RWPE1 (cell line): Measurements from ENCODE around the gene SLC1A2.

Experiments
- CTCF ChIA-PET: fragments of 350-600 bp; sonication (Branson Sonifier 250); formaldehyde crosslinking; extraction: SDS; loops from one replicate; lab custom pipeline; 2021; lab: Yijun Ruan, JAX
- POLR2A ChIA-PET: fragments of 400-600 bp; formaldehyde crosslinking; extraction: SDS; loops from one replicate; lab custom pipeline; 2020; ENCODE audit warnings: antibody characterized with exemption; ENCODE audit not compliant: low non-redundant PET; lab: Yijun Ruan, JAX
- DNase-seq: peaks from one replicate; pipeline ENCODE4 v3.0.0; 2012; ENCODE audit warnings: low spot score
- H3K27ac ChIP-seq: fragments of 450-650 bp; 2 replicates; pipeline ENCODE4 v1.5.1; 2017
- CTCF ChIP-seq: fragments of 450-650 bp; conservative IDR thresholded peaks from 2 replicates; pipeline ENCODE4 v1.5.1; 2017; ENCODE audit warnings: low read depth, mild to moderate bottlenecking

Gene SLC1A2

GRCh38 chr11:35383953-35384352 lies 35.4 kb downstream of the SLC1A2 start:
- ChIA-PET CTCF (no interaction called here), POLR2A (no interaction called here)
- TF ChIP-seq CTCF: no peak

GRCh38 chr11:35381709-35382322 lies 37.5 kb downstream of the SLC1A2 start:
- POLR2A ChIA-PET: no interaction called here
- no peak for TF ChIP-seq CTCF
- CTCF ChIA-PET: no interaction called here

More at GRCh38 chr11:35383953-35384352, 35.4 kb downstream of the SLC1A2 start:
- DNase-seq: no peak
- no peak overlapping the region for H3K27ac ChIP-seq

GRCh38 chr11:35380603-35381002 lies 38.8 kb downstream of the SLC1A2 start:
- ChIA-PET CTCF (interaction anchor here (0.6 kb wide), 1 partner anchor 540 kb away, joined by 3 read pairs; no protein-coding TSS in a partner anchor), POLR2A (no interaction called here)
- TF ChIP-seq CTCF: no peak
- DNase-seq: no peak
- H3K27ac ChIP-seq: no peak overlapping the region

More at GRCh38 chr11:35381709-35382322, 37.5 kb downstream of the SLC1A2 start:
- no peak overlapping the region for H3K27ac ChIP-seq
- DNase-seq: no peak

- TF ChIP-seq CTCF: no peak
- ChIA-PET POLR2A (no interaction called here), CTCF (no interaction called here)
- H3K27ac ChIP-seq: no peak overlapping the region
- DNase-seq: no peak
Measured at GRCh38 chr11:35377262-35377661, 42.1 kb downstream of the SLC1A2 start.

- no peak overlapping the region for H3K27ac ChIP-seq
- DNase-seq: no peak
- CTCF ChIA-PET: no interaction called here
- POLR2A ChIA-PET: no interaction called here
- TF ChIP-seq CTCF: no peak
Measured at GRCh38 chr11:35376613-35377012, 42.7 kb downstream of the SLC1A2 start.

- no peak for TF ChIP-seq CTCF
- ChIA-PET POLR2A (no interaction called here), CTCF (no interaction called here)
- DNase-seq: no peak
- no peak overlapping the region for H3K27ac ChIP-seq
Measured at GRCh38 chr11:35376118-35376510, 43.2 kb downstream of the SLC1A2 start.
